Measurements from ENCODE around the gene C11orf52. TPM values are rescaled to one million over a fixed set of nuclear protein-coding genes. Genes with fewer than 3 reads are reported as not detected.

Gene C11orf52
- total and polyA plus RNA-seq, 2 of the 13 experiments (the other 11 are each of a cell fraction or from before 2014, with no cell fraction given), result 7.4 to 11.0 TPM

DNA sequence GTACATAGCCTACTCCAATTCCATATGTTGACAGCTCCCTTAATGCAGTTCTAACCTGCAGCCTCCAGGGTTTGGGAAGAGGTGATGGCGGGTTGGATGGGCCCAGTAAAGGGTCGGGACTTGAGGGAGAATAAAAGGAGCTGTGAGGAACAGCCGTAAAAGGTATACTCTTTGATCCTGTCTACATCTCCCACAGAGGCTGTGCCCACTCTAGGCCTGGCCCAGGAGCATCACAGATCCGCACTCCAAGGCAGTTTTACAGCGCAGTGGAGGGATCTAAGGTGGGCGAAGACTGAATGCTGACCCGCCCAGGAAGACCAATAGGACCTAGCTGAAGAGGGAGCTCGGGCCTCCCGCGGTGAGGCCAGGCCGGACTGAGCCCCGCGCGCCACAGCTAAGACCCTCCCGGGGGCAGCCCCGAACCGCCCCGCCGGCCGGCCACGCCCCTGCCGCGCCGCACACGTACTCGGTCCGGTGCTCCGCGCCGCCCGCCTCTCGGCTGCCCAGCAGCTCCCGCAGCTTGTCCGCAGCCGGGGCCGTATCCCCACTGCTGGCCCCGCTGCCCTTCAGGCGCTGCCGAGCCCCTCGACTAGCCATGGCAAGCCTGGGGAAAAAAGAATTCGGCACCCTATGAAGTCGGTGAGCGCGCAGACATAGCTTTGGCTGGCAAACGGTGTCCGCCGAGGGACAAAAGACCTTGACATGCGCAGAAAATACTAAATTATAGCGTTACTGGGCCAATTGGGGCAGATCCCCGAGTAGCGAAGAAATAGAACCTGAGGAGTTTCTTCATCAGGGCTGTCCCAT, 47.6 kb upstream of the C11orf52 start, which contains the start of gene ALG9 (continued):
- TF ChIP-seq, protein P1, sequence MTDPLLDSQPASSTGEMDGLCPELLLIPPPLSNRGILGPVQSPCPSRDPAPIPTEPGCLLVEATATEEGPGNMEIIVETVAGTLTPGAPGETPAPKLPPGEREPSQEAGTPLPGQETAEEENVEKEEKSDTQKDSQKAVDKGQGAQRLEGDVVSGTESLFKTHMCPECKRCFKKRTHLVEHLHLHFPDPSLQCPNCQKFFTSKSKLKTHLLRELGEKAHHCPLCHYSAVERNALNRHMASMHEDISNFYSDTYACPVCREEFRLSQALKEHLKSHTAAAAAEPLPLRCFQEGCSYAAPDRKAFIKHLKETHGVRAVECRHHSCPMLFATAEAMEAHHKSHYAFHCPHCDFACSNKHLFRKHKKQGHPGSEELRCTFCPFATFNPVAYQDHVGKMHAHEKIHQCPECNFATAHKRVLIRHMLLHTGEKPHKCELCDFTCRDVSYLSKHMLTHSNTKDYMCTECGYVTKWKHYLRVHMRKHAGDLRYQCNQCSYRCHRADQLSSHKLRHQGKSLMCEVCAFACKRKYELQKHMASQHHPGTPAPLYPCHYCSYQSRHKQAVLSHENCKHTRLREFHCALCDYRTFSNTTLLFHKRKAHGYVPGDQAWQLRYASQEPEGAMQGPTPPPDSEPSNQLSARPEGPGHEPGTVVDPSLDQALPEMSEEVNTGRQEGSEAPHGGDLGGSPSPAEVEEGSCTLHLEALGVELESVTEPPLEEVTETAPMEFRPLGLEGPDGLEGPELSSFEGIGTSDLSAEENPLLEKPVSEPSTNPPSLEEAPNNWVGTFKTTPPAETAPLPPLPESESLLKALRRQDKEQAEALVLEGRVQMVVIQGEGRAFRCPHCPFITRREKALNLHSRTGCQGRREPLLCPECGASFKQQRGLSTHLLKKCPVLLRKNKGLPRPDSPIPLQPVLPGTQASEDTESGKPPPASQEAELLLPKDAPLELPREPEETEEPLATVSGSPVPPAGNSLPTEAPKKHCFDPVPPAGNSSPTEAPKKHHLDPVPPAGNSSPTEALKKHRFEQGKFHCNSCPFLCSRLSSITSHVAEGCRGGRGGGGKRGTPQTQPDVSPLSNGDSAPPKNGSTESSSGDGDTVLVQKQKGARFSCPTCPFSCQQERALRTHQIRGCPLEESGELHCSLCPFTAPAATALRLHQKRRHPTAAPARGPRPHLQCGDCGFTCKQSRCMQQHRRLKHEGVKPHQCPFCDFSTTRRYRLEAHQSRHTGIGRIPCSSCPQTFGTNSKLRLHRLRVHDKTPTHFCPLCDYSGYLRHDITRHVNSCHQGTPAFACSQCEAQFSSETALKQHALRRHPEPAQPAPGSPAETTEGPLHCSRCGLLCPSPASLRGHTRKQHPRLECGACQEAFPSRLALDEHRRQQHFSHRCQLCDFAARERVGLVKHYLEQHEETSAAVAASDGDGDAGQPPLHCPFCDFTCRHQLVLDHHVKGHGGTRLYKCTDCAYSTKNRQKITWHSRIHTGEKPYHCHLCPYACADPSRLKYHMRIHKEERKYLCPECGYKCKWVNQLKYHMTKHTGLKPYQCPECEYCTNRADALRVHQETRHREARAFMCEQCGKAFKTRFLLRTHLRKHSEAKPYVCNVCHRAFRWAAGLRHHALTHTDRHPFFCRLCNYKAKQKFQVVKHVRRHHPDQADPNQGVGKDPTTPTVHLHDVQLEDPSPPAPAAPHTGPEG (CRISPR knock-in tag; IDR thresholded peaks at IDR 0.05), result peak; percentile 83
- no peak for TF ChIP-seq ZNF484 (CRISPR knock-in tag; IDR thresholded peaks at IDR 0.05; ENCODE audit: borderline replicate concordance, low read depth)
- TF ChIP-seq ZBTB1 (CRISPR knock-in tag; IDR thresholded peaks at IDR 0.05; ENCODE audit: borderline replicate concordance), result no peak
- no peak for TF ChIP-seq ZFYVE20 (CRISPR knock-in tag; IDR thresholded peaks at IDR 0.05; ENCODE audit: borderline replicate concordance, low read depth)
- TF ChIP-seq, protein P2, sequence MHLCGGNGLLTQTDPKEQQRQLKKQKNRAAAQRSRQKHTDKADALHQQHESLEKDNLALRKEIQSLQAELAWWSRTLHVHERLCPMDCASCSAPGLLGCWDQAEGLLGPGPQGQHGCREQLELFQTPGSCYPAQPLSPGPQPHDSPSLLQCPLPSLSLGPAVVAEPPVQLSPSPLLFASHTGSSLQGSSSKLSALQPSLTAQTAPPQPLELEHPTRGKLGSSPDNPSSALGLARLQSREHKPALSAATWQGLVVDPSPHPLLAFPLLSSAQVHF (CRISPR knock-in tag; IDR thresholded peaks at IDR 0.05), result no peak
- no peak for TF ChIP-seq SSRP1 (CRISPR knock-in tag; IDR thresholded peaks at IDR 0.05)
- no peak for TF ChIP-seq ZNF670 (CRISPR knock-in tag; IDR thresholded peaks at IDR 0.05; ENCODE audit: borderline replicate concordance)
- TF ChIP-seq ZFX (CRISPR knock-in tag; IDR thresholded peaks at IDR 0.05; ENCODE audit: low read depth), result peak; percentile 96
- no peak for TF ChIP-seq MEIS2 (CRISPR knock-in tag; IDR thresholded peaks at IDR 0.05)
- TF ChIP-seq, protein P3, sequence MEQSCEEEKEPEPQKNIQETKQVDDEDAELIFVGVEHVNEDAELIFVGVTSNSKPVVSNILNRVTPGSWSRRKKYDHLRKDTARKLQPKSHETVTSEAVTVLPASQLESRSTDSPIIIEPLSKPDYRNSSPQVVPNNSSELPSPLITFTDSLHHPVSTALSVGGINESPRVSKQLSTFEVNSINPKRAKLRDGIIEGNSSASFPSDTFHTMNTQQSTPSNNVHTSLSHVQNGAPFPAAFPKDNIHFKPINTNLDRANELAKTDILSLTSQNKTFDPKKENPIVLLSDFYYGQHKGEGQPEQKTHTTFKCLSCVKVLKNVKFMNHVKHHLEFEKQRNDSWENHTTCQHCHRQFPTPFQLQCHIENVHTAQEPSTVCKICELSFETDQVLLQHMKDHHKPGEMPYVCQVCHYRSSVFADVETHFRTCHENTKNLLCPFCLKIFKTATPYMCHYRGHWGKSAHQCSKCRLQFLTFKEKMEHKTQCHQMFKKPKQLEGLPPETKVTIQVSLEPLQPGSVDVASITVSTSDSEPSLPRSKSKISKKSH (CRISPR knock-in tag; IDR thresholded peaks at IDR 0.05; ENCODE audit: borderline replicate concordance), result no peak
- no peak for TF ChIP-seq TCF12 (IDR thresholded peaks at IDR 0.05)
- TF ChIP-seq TCF12 (CRISPR knock-in tag; IDR thresholded peaks at IDR 0.05), result 0 out of 2 replicates have a peak, but pooled peaks have one; percentile 79
- peak; percentile 91 for TF ChIP-seq BORCS8-MEF2B (CRISPR knock-in tag; IDR thresholded peaks at IDR 0.05)
- no peak for TF ChIP-seq SRSF4 (IDR thresholded peaks at IDR 0.05; ENCODE audit: low read depth, low read length, poor library complexity, severe bottlenecking)
- TF ChIP-seq ZNF12 (CRISPR knock-in tag; IDR thresholded peaks at IDR 0.05), result 0 out of 2 replicates have a peak, but pooled peaks have one; percentile 17
- no peak for TF ChIP-seq MBD4 (IDR thresholded peaks at IDR 0.05; ENCODE audit: borderline replicate concordance, low read length)
- TF ChIP-seq NFYC (CRISPR knock-in tag; IDR thresholded peaks at IDR 0.05), result no peak
- no peak for TF ChIP-seq PHB2 (IDR thresholded peaks at IDR 0.05; ENCODE audit: partially characterized antibody)
- TF ChIP-seq THAP11 (CRISPR knock-in tag; IDR thresholded peaks at IDR 0.05), result peak; percentile 82
- TF ChIP-seq, protein P4, sequence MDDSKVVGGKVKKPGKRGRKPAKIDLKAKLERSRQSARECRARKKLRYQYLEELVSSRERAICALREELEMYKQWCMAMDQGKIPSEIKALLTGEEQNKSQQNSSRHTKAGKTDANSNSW (CRISPR knock-in tag; IDR thresholded peaks at IDR 0.05; ENCODE audit: borderline replicate concordance), result no peak
- peak; percentile 63; the same call in 1 of the 2 replicates for TF ChIP-seq ZNF121 (CRISPR knock-in tag; IDR thresholded peaks at IDR 0.05)
- peak; percentile 48; the same call in 1 of the 2 replicates for TF ChIP-seq REPIN1 (CRISPR knock-in tag; IDR thresholded peaks at IDR 0.05; ENCODE audit: borderline replicate concordance, low read depth)
